Kidney capillary endothelial cell (primary cell): ENCODE results near the gene CACNA2D2.

ENCODE experiments used
- DNase-seq: peaks from one replicate; pipeline ENCODE4 v3.0.0-alpha.2; 2018; ENCODE audit warnings: low spot score

Gene CACNA2D2

DNA sequence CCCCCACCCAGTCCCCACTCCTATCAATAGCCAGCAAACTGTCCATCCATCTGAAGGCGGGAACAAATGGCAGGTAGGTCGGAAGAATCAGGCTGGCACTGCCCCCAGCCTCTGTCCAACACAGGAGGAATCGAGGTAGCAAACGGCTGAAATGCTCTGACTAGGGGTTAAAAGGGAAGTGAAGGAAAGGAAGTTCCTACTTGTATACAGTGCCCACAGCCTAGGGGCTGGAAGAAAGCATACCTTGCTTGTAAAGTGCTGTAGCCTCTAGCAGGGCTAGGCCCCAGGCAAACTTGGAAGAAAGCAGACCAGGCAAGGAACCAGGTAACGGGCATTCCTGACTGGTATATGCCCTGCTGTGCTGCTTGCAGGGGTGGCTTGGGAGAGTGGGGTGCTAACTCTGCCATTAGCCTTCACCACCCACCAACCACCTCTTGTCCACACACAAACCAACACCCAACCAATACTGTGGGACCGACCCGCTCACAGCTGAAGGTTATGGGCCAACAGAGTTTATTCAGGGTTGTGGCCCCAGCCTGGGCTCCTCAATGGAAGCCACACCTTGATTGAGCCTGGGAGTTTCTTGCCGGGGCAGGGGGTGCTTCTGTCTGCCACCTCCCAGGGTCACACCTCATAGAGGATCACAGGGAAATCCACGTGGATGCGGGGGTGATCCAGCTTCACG lies 177.8 kb downstream of the CACNA2D2 start:
- no peak for DNase-seq

DNA sequence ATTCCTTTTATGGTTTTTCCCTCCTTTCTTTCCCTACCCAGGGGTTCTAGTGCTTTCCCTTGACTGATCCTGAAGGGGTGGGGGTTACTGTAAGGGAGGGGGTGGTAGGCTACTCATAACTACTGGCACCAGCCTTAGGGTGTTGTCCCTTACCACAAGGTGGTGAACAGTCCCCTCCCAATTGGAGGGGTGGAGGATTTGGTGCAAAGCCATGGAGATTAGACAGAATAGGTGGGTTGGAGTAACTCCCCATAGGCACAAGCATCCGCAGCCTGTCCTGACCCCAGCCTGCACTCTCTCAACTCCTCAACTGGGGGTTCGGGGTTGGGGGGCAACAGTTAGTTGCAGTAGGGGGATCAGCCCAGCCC lies 178.3 kb downstream of the CACNA2D2 start:
- no peak for DNase-seq

GRCh38 chr3:50324351-50325112 lies 178.9 kb downstream of the CACNA2D2 start:
- peak; percentile 88 for DNase-seq

DNA sequence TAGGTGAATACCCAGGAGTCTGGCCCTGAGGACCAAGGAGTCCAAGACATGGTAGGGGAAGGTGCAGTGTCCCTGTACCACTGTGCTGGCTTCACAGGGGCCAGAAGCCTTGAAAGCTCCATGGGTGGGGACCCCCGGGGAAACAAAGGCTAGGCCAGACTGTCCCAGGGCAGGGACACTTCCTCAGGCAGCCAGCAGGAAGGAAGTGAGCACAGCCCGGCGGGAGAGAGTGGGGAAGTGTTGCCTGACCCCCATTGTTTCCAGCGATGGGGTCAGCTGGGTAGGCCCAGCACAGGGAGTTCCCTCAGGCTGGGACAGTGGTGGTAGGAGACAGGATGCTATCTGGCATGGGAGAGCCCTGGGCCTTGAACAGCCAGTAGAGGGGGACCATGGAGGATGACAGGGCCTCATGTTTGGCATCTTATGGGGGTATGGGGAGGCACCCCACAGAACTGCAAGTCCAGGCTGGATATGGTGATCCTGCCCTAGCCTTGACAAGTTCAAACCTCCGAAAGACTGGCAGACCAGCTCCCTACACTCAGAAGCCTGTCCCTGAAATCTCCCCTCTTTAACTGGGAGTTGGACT lies 179.7 kb downstream of the CACNA2D2 start:
- DNase-seq = peak; percentile 90

- DNase-seq = peak; percentile 96
Observed at GRCh38 chr3:50323092-50323600, 180.3 kb downstream of the CACNA2D2 start.

- DNase-seq = peak; percentile 69
Observed at GRCh38 chr3:50322386-50323091, 180.9 kb downstream of the CACNA2D2 start, which contains the start of gene HYAL2. Gene HYAL2, minus strand, starts transcription at chr3:50322745. Its CDS starts 2,256 bp downstream, at chr3:50320489.

DNA sequence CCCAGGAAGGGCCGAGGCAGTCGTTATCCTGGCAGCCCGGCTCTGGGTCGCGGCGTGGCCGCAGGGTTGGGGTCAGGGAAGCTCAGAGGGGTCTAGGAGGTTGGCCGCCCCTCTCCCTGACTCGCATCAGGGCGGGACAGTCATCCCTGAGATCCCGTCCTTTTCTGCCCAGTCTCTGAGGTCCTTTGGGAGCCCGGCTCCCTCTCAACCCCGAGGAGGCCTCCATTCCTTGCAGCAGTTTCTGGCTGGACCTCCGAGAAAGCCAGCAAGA lies 181.4 kb downstream of the CACNA2D2 start:
- no peak for DNase-seq

- peak; percentile 75 for DNase-seq
Observed at GRCh38 chr3:50321336-50322114, 181.9 kb downstream of the CACNA2D2 start.

- DNase-seq = no peak
Observed at GRCh38 chr3:50320853-50321335, 182.5 kb downstream of the CACNA2D2 start.

GRCh38 chr3:50319894-50320625 lies 183.4 kb downstream of the CACNA2D2 start:
- no peak for DNase-seq

GRCh38 chr3:50319181-50319893 lies 184.1 kb downstream of the CACNA2D2 start:
- no peak for DNase-seq

- DNase-seq = no peak
Observed at GRCh38 chr3:50318615-50319014, 184.8 kb downstream of the CACNA2D2 start.

GRCh38 chr3:50318163-50318562 lies 185.3 kb downstream of the CACNA2D2 start:
- no peak for DNase-seq

GRCh38 chr3:50317300-50317699 lies 186.1 kb downstream of the CACNA2D2 start:
- DNase-seq = no peak

DNA sequence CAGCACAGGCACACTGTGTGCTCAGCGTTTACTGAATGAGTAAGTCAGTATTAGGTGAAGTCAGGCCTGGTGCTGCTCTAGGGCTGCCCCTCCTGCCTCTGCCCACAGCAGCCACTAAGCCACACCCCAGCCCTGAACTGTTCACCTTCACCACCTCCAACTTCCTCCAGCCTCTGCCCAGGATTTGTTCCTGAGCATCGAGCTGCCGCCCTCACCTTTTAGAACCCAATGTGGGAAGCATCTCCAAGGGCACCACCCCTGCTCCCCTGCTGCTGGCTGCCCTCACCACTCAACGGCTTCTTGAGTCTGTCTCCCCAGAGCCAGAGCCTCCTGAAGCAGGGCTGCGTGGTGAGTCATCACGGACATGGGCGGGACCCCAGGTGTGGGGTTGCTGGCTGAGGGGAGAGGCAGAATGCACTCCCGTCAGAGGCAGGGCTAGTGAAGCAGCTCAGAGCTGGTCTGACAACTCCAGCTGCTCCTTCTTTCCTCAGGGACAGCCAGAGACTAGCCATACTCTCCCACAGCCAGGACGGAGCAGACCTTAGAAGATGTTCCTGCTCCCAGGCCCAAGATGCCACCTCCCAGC lies 186.7 kb downstream of the CACNA2D2 start:
- no peak for DNase-seq

DNA sequence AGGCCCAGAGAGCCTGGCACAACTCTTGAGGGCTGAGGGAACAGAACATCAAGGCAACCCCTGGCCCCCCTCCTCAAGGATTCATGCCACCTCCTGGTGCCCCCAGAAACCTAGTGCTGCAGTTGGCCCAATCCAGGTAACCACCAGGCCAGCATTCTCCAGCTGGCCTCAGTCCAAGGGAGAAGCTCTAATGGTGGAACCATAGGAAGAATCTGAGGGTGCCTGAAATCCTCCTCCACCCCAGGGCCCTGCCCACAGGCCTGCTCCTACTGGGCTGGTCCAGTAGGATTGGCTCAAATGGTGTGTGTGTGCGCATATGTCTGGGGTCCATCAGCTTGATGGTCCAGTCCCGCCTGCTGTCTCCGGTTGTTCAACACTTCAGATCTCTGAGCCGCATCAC lies 188.6 kb downstream of the CACNA2D2 start:
- DNase-seq = no peak

DNA sequence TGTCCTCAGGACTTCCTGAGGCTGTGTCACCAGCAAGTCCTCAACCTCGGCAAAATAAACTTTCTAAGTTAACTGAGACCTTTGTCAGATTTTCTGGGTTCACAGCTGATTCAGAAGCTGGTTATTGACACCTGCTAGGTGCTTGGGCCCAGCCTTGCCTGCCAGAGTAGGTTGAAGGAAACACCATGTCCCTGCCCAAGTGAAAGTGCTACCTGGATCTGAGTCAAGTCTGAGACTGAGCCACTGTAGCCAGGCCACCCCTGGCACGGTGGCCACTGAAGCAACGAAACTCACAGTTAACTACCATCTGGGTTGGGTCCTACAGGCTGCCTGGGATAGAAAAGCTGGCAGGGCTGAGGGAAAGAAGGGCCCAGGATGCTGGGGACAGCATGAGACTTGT lies 189.1 kb downstream of the CACNA2D2 start:
- DNase-seq = no peak
